ENCODE results near the gene ARHGDIB.

ARHGDIB gene

DNA sequence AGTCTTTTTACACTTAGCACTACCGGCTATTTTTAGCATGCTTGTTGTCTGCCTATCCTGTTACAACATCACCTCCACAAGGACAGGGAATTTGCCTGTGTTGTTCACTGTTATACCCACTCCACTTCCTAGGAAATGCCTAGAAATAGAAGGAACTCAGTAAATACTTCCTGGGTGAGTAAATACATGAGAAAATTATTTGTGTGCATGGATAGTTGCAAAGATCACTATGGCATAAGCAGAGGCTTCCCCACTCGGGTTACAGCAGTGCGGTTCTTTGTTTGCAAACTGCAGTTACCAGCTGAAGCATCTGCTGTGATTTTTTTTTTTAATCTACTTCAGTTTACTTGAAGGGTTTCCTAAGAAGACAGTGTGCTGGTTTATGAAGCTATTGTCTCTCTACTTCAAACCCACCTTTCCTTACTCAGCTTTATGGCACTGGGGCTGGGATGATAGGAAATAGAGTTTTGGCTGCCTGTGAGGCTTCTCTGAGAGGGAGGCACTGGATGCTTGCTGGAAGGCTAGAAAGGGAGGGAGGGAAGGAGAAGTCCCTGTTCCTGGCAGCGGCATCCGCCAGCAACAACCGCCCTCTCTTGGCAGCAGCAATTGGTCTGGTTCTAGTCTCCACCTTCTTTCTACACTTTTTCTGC lies 40.5 kb upstream of the ARHGDIB start:
- no peaks in the 10 kb centered on the region for H3K4me1 ChIP-seq (ENCODE audit: control insufficient read depth in 1 of 2, insufficient read depth in 1 of 2, low read depth in 1 of 2, low read length in 1 of 2)
- peaks cover 75% of the 10 kb centered on the region for H3K27me3 ChIP-seq
- TF ChIP-seq, protein P1, sequence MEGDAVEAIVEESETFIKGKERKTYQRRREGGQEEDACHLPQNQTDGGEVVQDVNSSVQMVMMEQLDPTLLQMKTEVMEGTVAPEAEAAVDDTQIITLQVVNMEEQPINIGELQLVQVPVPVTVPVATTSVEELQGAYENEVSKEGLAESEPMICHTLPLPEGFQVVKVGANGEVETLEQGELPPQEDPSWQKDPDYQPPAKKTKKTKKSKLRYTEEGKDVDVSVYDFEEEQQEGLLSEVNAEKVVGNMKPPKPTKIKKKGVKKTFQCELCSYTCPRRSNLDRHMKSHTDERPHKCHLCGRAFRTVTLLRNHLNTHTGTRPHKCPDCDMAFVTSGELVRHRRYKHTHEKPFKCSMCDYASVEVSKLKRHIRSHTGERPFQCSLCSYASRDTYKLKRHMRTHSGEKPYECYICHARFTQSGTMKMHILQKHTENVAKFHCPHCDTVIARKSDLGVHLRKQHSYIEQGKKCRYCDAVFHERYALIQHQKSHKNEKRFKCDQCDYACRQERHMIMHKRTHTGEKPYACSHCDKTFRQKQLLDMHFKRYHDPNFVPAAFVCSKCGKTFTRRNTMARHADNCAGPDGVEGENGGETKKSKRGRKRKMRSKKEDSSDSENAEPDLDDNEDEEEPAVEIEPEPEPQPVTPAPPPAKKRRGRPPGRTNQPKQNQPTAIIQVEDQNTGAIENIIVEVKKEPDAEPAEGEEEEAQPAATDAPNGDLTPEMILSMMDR (IDR thresholded peaks at IDR 0.05) = no peak
- H3K9me3 ChIP-seq = no peaks in the 10 kb centered on the region
- H3K4me3 ChIP-seq (ENCODE audit: low read depth in 1 of 2, low read length in 1 of 2) = no peak overlapping the region
- H3K36me3 ChIP-seq = no peaks in the 10 kb centered on the region
- H3K27ac ChIP-seq = no peak overlapping the region

DNA sequence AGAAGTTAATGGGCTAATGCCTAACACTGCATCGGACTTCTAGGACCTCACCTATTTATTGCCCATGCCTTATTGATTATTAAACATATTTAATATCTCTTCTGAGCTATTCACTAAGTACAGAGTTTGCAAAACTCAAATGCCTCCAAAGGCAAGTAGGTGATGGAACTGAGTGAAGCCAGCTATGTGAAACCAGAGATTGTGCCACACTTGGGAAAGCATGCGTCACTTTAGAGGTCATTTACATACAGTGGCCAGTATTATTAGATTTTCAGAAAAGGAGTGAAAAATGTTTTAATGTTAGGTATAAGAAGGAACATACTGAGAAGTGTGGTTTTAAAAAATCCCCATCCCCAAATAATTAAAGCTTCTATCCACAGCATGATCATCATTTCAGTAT lies 39.2 kb upstream of the ARHGDIB start:
- no peaks in the 10 kb centered on the region for H3K9me3 ChIP-seq
- TF ChIP-seq, protein P1 (IDR thresholded peaks at IDR 0.05) = no peak
- H3K4me1 ChIP-seq (ENCODE audit: control insufficient read depth in 1 of 2, insufficient read depth in 1 of 2, low read depth in 1 of 2, low read length in 1 of 2) = peaks cover 2 to 3% of the 10 kb centered on the region in 2 experiments
- no peak overlapping the region for H3K27ac ChIP-seq
- H3K27me3 ChIP-seq = peaks cover 67% of the 10 kb centered on the region
- H3K4me3 ChIP-seq (ENCODE audit: low read depth in 1 of 2, low read length in 1 of 2) = no peak overlapping the region
- no peaks in the 10 kb centered on the region for H3K36me3 ChIP-seq

DNA sequence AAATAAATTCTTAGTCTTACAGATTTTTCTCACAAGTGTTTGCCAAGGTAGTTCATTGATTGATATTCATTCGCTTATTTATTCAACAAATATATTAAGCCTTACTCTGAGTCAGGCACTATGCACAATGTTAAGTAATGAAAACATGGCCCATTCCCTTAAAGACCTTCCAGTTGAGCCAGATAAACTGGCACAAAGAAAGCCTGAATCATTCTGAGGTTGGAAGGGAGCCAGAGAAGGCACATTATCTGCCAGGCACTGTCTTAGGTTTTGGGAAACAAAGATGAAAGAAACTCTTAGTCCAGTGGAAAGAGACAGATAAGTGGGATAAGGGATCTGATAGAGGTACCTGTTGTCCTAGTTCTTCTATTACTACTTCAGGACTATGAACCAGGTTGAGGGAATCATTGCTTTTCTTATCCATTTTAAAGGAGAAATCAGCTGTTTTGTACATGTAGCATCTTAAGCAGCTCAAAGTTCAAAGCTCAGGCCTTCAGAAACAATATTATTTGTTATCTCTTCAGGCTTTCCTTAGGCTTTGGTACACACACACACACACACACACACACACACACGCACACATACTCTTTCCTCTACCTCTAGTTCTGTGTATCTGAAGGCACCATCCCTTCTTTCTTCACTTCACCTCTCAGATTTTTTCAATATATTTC lies 38.4 kb upstream of the ARHGDIB start:
- Histone ChIP-seq H3K9me3 (no peaks in the 10 kb centered on the region), H3K36me3 (no peaks in the 10 kb centered on the region), H3K27ac (no peak overlapping the region), H3K4me3 (ENCODE audit: low read depth in 1 of 2, low read length in 1 of 2) (no peak overlapping the region), H3K4me1 (ENCODE audit: control insufficient read depth in 1 of 2, insufficient read depth in 1 of 2, low read depth in 1 of 2, low read length in 1 of 2) (peaks cover 9 to 10% of the 10 kb centered on the region in 2 experiments), H3K27me3 (peaks cover 59% of the 10 kb centered on the region)
- TF ChIP-seq, protein P1 (IDR thresholded peaks at IDR 0.05) = no peak

DNA sequence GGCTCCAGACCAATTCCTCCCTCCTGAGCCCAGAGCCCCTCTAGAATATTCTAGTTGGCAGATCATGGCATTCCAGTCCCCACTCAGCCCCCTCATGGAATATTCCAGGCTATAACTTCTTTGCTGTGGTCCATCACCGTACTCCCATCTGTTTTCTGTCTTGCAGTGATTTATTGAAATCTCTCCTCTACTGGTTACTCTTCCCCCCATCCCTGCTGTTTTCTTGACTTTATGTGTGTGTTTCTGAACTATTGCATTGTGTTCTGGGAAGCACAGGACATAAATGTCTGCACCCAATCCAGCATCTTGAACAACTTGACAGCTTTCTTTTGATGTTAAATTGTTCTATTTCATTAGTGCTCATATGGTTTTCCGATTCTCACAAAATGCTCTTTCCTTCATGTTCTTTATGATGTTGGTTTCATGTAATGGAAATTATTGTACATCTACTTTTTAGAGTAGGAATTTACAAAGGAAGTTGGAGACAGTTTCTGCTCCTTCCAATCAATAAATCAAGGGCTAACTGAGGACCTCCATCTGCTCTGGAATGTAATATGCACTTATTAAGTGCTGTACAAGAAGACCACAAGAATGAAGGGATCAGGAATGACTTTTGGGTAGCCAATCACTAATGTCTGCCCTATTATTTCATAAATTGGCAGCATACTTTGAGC lies 37.8 kb upstream of the ARHGDIB start:
- TF ChIP-seq, protein P1 (IDR thresholded peaks at IDR 0.05) = no peak
- Histone ChIP-seq H3K4me1 (ENCODE audit: control insufficient read depth in 1 of 2, insufficient read depth in 1 of 2, low read depth in 1 of 2, low read length in 1 of 2) (peaks cover 15 to 17% of the 10 kb centered on the region in 2 experiments), H3K4me3 (ENCODE audit: low read depth in 1 of 2, low read length in 1 of 2) (no peak overlapping the region), H3K9me3 (no peaks in the 10 kb centered on the region), H3K36me3 (no peaks in the 10 kb centered on the region), H3K27me3 (peaks cover 53% of the 10 kb centered on the region), H3K27ac (no peak overlapping the region)

DNA sequence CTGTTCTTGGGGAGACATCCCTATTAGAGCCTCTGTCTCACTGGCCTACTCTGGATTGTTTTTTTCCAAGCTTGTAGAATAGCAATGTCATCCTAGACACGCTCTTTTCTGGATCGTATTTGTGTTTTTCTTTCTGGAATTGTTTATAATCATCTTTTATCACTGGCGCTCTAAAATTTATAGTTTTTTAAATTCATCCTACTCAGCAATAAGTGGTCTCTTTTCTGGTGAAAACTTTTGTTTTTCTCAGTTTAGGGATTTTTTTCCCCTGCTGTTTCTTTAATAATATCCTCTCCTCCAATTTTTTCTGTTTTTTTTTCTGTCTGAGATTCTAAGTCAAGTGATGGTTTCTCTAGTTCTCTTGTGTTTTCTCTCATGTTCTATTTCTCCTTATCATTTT lies 36.6 kb upstream of the ARHGDIB start:
- TF ChIP-seq, protein P1 (IDR thresholded peaks at IDR 0.05) = no peak
- Histone ChIP-seq H3K4me3 (ENCODE audit: low read depth in 1 of 2, low read length in 1 of 2) (no peak overlapping the region), H3K27ac (no peak overlapping the region)

More for the DNA sequence above, 36.6 kb upstream of the ARHGDIB start:
- Histone ChIP-seq H3K4me1 (ENCODE audit: control insufficient read depth in 1 of 2, insufficient read depth in 1 of 2, low read depth in 1 of 2, low read length in 1 of 2) (peaks cover 21 to 28% of the 10 kb centered on the region in 2 experiments), H3K9me3 (no peaks in the 10 kb centered on the region), H3K27me3 (peaks cover 43% of the 10 kb centered on the region), H3K36me3 (no peaks in the 10 kb centered on the region)

Measured in neutrophil (primary cell).